RPMI7951 (cell line): ENCODE measurements around the gene GUCY2C. TPM values are rescaled to one million over a fixed set of nuclear protein-coding genes. Genes with fewer than 3 reads are reported as not detected.
A peak's percentile ranks its signal among the peaks of the same experiment; 100 is the strongest.

Experiments
- DNase-seq: peaks from one replicate; pipeline ENCODE4 v3.0.0-alpha.2; 2012; ENCODE audit warnings: low read depth
- total RNA-seq: library from RNA; depleted of rRNA; stranded (reverse); fragments of >200 nt; shearing (Covaris generic); gene quantifications from 2 replicates; pipeline ENCODE4 v1.2.3, GENCODE V29; 2014; rRNA removed

Gene GUCY2C
- total RNA-seq, 1 experiment from 2014 or later = not detected

DNA sequence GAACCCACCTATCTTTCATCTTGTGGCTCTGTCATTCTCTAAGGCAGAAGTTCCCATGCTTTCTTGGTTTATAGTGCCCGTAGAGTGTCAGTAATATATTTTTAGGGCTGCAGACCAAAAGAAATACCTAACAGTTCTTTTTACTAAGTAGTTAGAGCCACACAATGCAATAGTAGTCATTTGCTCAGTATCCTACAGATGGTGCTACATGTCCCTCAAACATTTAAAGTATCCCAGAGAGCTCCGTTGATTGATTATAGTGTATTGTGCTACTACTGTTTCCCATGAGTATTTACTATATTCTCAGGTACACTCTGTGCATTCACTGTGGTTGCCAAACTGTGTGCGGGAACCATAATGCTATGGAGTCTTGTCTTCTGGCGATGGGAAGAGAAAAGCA lies 124.0 kb downstream of the GUCY2C start:
- DNase-seq = no peak

DNA sequence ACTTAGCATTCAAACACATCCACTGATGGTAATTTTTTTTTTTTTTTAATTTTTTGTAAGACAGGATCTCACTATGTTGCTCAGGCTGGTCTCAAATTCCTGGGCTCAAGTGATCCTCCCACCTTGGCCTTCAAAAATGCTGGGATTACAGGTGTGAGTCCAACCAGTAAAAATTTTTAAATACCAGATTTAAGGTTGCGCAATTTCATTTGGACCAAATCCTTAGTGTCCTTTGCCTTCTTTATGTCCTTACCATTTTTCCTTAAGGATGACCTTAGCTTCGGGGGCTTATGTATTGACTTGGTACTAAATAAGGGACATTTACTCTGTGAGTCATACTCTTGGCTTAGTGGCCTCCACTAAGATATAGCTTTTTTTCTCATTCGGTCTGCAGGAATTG lies 124.6 kb downstream of the GUCY2C start:
- DNase-seq = no peak

DNA sequence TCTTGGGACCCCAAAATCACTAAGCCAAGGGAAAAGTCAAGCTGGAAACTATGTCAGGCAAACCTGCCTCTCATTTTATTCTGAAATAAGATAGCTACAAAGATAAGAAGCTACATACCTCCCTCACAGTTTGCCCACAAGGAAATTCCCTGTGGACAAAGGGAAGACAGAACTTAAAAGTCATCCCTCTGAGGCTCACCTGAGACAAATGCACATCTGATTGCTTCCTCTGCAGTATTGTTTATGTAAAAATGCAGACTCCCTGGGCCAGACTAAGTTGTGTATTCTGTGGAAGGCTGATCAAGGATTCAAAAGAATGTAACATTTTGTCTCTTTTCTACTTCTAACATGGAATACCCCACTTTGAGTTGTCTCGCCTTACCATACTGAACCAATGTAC lies 126.2 kb downstream of the GUCY2C start:
- no peak for DNase-seq

DNA sequence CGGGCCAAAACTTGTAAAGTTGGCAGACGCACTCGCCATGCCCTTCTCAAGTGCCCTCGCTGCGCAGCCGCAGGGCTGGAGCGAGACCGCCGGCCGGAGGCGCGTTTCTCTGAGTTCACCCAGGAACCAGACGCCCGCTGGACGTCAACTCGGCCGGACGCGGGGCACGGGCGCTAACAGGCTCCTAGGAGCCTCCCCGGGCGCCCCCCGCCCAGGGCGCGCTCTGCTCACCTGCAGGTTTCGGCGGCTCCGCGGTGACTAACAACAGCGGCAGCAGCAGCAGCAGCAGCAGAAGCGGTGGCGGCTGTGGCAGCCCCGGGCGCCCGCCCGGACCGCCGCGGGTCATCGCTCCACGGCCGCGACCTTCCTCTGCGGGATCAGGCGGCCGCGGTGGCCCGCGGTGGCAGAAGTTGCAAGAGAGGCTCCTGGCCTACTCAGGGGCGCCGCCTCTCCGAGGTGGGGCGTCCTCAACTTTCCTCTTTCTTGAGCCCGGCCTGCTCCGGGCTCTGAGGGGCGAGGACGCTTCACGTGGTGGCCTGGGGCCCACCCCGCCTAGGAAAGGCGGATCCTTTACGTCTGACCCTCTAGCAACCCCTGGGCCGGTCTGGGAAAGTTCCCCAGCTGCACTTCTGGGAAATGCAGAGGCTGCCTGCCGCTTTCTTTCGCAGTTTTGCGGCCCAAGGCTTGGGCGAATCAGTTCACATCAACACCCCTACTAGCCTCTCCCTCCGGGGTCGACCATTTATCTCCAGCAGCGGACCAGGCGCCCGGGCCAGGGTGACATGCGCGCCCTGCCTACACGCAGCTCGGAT lies 128.8 kb downstream of the GUCY2C start, which contains the start of gene PLBD1:
PLBD1 (minus strand) TSS at position 533 of the 812 bp plus-strand sequence; CDS start at position 346, 187 bp downstream.
- DNase-seq = peak; percentile 20

DNA sequence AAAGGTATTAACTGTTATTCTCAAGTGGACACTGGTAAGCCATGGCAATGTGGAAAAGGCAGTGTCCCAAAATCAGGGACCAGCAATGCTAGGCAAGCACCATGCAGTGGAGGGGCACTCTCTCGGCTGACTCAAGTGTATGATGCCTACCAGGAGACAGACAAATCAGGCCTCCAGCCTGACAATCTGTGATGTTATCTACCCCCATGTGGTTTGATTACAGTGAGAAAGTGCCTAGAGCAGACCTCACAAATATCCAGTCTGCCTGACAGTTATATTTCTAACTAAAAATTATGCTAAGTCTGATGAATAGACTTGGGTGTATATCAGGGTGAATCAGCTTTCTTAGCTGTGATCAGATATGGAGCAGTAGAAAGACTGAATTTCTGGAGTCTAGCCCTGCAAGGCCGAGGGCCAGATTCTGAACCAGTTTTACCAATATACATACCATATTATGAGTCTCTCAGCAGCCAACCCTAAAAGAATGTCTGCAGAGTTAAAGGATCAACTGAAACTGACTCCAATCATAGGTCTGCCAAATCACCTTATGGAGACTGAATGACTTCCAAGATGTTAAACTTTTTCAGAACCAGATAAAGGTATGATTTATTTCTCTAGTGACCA lies 132.0 kb downstream of the GUCY2C start:
- no peak for DNase-seq

DNA sequence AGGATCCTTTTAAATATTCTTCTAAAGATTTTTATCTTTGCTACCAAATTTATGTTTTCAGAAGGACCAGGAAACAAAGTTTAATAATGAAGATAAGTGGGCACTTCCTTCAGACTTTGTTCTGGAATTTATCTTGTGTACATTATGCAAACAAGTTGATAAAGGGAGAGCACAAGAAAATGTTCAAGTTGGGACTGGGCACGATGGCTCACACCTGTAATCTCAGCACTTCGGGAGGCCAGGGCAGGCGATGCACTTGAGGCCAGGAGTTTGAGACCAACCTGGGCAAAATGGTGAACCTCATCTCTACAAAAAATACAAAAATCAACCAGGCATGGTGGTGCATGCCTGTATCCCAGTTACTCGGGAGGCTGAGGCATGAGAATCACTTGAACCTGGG lies 133.4 kb downstream of the GUCY2C start:
- no peak for DNase-seq

Other genes starting within 250 kb of the GUCY2C start
- 0.78 and 1.3 TPM in 2 replicates for gene PLBD1, start 128.7 kb downstream of the GUCY2C start, total RNA-seq
- 23.9 and 31.6 TPM in 2 replicates for gene WBP11, start 106.9 kb upstream of the GUCY2C start, total RNA-seq
- gene C12orf60, start 107.1 kb upstream of the GUCY2C start, total RNA-seq = 1.8 and 3.3 TPM in 2 replicates
- not detected in 2 replicates for gene SMCO3, start 117.6 kb upstream of the GUCY2C start, total RNA-seq
- not detected in 2 replicates for gene ART4, start 146.9 kb upstream of the GUCY2C start, total RNA-seq
- 5.9 and 7.9 TPM in 2 replicates for gene MGP, start 189.3 kb upstream of the GUCY2C start, total RNA-seq
- 0.10 TPM in 1 of 2 replicates, not detected in the other for gene ERP27, start 241.9 kb upstream of the GUCY2C start, total RNA-seq